Panc1 (cell line): ENCODE data around the gene PGK1. TPM values are rescaled to one million over a fixed set of nuclear protein-coding genes. Genes with fewer than 3 reads are reported as not detected.
"Not testable (repeated sequence)": the region's sequence is repeated elsewhere in the genome, so short reads cannot be mapped to it uniquely, and the experiment has no call there.

ENCODE experiments used
- ATAC-seq: fragments of 200-7000 bp; cut with Tn5 transposase; 2 replicates; pipeline ENCODE4 v1.9.1; 2020; ENCODE audit warnings: mild to moderate bottlenecking, moderate library complexity
- BruUV-seq: library from RNA; stranded (reverse); fragments of 400-500 nt; replicated peaks from 2 replicates; lab custom pipeline; 2021; lab: Mats Ljungman, UMichigan
- CTCF ChIA-PET: fragments of 300-600 bp; sonication (Branson Sonifier 250); formaldehyde crosslinking; loops from one replicate; lab custom pipeline; 2022; ENCODE audit warnings: antibody characterized with exemption; lab: Charles Lee
- POLR2A ChIA-PET: fragments of 300-600 bp; sonication (Branson Sonifier 250); formaldehyde crosslinking; loops from one replicate; lab custom pipeline; 2022; ENCODE audit warnings: antibody characterized with exemption; lab: Charles Lee
- DNase-seq: peaks from one replicate; pipeline ENCODE4 v3.0.0-alpha.2; 2010; ENCODE audit warnings: low read depth, low spot score
- H3K27ac ChIP-seq: 2 replicates; pipeline ENCODE4 v1.5.1; 2011; ENCODE audit warnings: mild to moderate bottlenecking, low read length, inconsistent platforms
- H3K27me3 ChIP-seq: fragments of 200-500 bp; sonication (Bioruptor generic); 2 replicates; pipeline ENCODE4 v1.6.0; 2014; ENCODE audit warnings: low read length, inconsistent platforms; ENCODE audit not compliant: control insufficient read depth, insufficient read depth
- H3K36me3 ChIP-seq: fragments of 200-500 bp; sonication (Bioruptor generic); 2 replicates; pipeline ENCODE4 v1.5.1; 2014; ENCODE audit warnings: inconsistent platforms, mild to moderate bottlenecking, low read length, moderate library complexity; ENCODE audit not compliant: control insufficient read depth, insufficient read depth
- H3K4me1 ChIP-seq: 2 replicates; pipeline ENCODE4 v1.5.1; 2011; ENCODE audit warnings: inconsistent platforms, mild to moderate bottlenecking, low read length, moderate library complexity; ENCODE audit not compliant: control insufficient read depth, insufficient read depth
- H3K4me3 ChIP-seq, 2 experiments: 2 replicates each; pipeline ENCODE4 v1.5.1; 2011 to 2012; ENCODE audit warnings: low read depth in 2 of 2, low read length in 2 of 2, mild to moderate bottlenecking in 2 of 2, inconsistent platforms in 1 of 2, moderate library complexity in 1 of 2
- H3K9me3 ChIP-seq: fragments of 200-500 bp; sonication (Bioruptor generic); 2 replicates; pipeline ENCODE4 v1.5.1; 2014; ENCODE audit warnings: low read depth, mild to moderate bottlenecking, inconsistent platforms, low read length, moderate library complexity; ENCODE audit not compliant: control insufficient read depth, insufficient read depth
- CTCF ChIP-seq: fragments of 450-650 bp; IDR thresholded peaks from 2 replicates; pipeline ENCODE4 v1.5.1; 2017; ENCODE audit warnings: mild to moderate bottlenecking
- POLR2AphosphoS5 ChIP-seq: IDR thresholded peaks from 2 replicates; pipeline ENCODE4 v1.6.1; 2012; ENCODE audit warnings: mild to moderate bottlenecking, low read depth, low read length, moderate library complexity
- REST ChIP-seq, 2 experiments: IDR thresholded peaks; 2 replicates each; pipeline ENCODE4 v1.6.1; 2011 to 2012; ENCODE audit warnings: low read depth in 2 of 2, control low read depth in 1 of 2, low read length in 1 of 2, mild to moderate bottlenecking in 1 of 2, moderate library complexity in 1 of 2; ENCODE audit not compliant: insufficient read depth in 1 of 2
- SIN3A ChIP-seq: IDR thresholded peaks from 2 replicates; pipeline ENCODE4 v1.6.1; 2012; ENCODE audit warnings: low read depth, mild to moderate bottlenecking, low read length, moderate library complexity, borderline replicate concordance; ENCODE audit not compliant: insufficient read depth
- TCF7L2 ChIP-seq: IDR thresholded peaks from 2 replicates; pipeline ENCODE4 v1.6.1; 2011; ENCODE audit warnings: mild to moderate bottlenecking, low read depth, low read length, inconsistent platforms
- in situ Hi-C: cut with HindIII; loops from 2 replicates; pipeline ENCODE4 v1.10.0; 2016; ENCODE audit warnings: low sequenced_read_pairs, low pct_unique_long_range_greater_than_20kb
- intact Hi-C: fragments of 100-400 bp; cut with micrococcal nuclease; formaldehyde crosslinking; loops from one replicate; pipeline ENCODE4 v1.10.0; 2022; ENCODE audit not compliant: unreplicated experiment
- total RNA-seq: library from RNA; stranded (reverse); gene quantifications from one replicate; pipeline ENCODE4 v1.2.1, GENCODE V29; 2021; ENCODE audit not compliant: unreplicated experiment

PGK1 gene
- total RNA-seq, 1 experiment from 2014 or later: 541 TPM

- in situ Hi-C loops (no loop called here), intact Hi-C loops (no loop called here)
- Histone ChIP-seq H3K4me1 (no peaks in the 10 kb centered on the region), H3K36me3 (no peaks in the 10 kb centered on the region), H3K4me3 (no peak overlapping the region), H3K27ac (no peak overlapping the region), H3K27me3 (no peaks in the 10 kb centered on the region), H3K9me3 (no peaks in the 10 kb centered on the region)
- no TSS peak for BruUV-seq
- CTCF ChIA-PET: no interaction called here
- TF ChIP-seq TCF7L2 (no peak), REST (IDR thresholded peaks at IDR 0.05; ENCODE audit: insufficient read depth in 1 of 2, low read depth in 2 of 2, low read length in 1 of 2) (no peak), CTCF (no peak), SIN3A (no peak), POLR2AphosphoS5 (no peak)
- DNase-seq (no peak), ATAC-seq (no peak)
- POLR2A ChIA-PET: no interaction called here
Observed at GRCh38 chrX:78075787-78076389, 28.2 kb upstream of the PGK1 start.

- CTCF ChIA-PET, H3K4me1 ChIP-seq, H3K27me3 ChIP-seq, ATAC-seq, DNase-seq, in situ Hi-C loops, intact Hi-C loops, POLR2A ChIA-PET, H3K36me3 ChIP-seq, H3K27ac ChIP-seq, BruUV-seq, H3K9me3 ChIP-seq, H3K4me3 ChIP-seq: not testable (repeated sequence)
Observed at GRCh38 chrX:78081413-78081812, 22.6 kb upstream of the PGK1 start.

- peak; percentile 81 for ATAC-seq
- Histone ChIP-seq H3K4me3 (no peak overlapping the region), H3K27me3 (no peaks in the 10 kb centered on the region), H3K4me1 (no peaks in the 10 kb centered on the region), H3K36me3 (no peaks in the 10 kb centered on the region), H3K27ac (no peak overlapping the region), H3K9me3 (no peaks in the 10 kb centered on the region)
- ChIA-PET CTCF (no interaction called here), POLR2A (no interaction called here)
- DNase-seq: no peak
- in situ Hi-C loops (no loop called here), intact Hi-C loops (no loop called here)
- BruUV-seq: no TSS peak
- peak; percentile 64 for TF ChIP-seq CTCF
- no peak for TF ChIP-seq POLR2AphosphoS5
Observed at GRCh38 chrX:78092296-78092695, 11.8 kb upstream of the PGK1 start.
